CD4-positive, alpha-beta T cell treated with Interleukin-10 for 1 hour (primary cell): ENCODE data around the gene ARFRP1.
A peak's percentile ranks its signal among the peaks of the same experiment; 100 is the strongest.
"Not testable (repeated sequence)": the region's sequence is repeated elsewhere in the genome, so short reads cannot be mapped to it uniquely, and the experiment has no call there.

Source experiments
- DNase-seq: peaks from one replicate; pipeline ENCODE4 v3.0.0-alpha.2; 2020

ARFRP1 gene

DNA sequence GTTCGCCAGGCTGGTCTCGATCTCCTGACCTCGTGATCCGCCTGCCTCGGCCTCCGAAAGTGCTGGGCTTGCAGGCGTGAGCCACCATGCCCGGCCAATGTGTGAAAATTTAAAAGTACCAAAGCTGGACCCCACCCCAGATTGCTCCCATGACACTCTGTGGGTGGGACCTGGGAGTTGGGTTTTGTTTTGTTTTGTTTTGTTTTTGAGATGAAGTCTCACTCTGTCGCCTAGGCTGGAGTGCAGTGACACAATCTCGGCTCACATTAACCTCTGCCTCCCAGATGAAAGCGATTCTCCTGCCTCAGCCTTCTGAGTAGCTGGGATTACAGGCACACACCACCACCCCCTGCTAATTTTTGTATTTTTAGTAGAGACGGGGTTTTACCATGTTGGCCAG, 36.1 kb downstream of the ARFRP1 start:
- DNase-seq, result not testable (repeated sequence)

DNA sequence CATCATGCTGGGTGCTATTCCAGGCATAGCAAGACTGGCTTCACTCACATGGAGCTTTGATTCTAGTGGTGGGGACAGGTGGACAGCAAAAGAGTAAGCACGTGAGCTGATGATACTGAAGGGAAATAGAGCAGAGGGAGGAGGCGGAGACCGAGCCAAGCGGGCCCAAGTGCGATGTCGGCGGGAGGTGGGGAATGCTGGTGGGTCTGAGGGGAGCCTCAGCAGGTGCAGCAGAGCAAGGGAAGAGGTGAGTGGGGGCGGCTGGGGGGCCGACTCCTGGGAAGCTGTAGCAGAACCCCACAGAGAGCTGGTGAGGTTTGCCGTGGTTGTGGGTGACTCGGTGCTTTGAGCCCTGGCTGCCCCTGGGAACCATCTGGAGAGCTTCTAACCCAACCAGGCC, 39.4 kb downstream of the ARFRP1 start:
- DNase-seq, result no peak

DNA sequence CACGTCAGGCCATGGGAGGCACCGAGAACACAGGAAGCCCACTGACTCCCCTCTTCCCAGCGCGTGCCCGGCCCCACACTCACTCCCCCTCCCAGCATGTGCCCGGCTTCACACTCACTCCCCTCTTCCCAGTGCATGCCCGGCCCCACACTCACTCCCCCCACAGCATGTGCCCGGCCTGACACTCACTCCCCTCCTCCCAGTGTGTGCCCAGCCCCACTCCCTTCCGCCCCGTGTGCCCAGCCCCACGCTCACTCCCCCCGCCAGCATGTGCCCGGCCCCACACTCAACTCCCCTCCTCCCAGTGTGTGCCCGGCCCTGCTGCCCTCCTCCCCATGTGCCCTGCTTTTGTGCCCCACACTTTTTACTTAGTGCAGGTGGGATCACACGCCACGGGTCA, 39.9 kb downstream of the ARFRP1 start:
- DNase-seq, result no peak

DNA sequence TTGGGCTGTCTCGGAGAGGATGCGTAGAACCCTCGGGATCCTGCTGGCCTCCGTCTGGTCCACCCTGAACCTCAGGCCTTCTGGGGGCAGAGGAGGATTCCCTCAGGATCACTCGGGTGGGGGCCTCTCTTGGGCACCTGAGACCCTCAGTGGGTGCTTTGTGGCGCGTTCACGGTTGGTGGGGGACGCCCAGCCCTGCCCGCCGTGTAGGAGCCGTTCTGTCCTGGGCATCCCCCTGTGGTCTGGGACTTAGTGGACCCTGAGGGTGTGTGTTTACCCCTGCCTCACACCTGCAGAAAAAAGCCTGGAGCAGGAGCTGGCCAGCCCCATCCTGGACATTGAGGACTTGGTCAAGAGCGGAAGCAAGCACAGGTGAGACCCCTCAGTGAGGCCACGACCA, 42.1 kb downstream of the ARFRP1 start:
- DNase-seq, result no peak

DNA sequence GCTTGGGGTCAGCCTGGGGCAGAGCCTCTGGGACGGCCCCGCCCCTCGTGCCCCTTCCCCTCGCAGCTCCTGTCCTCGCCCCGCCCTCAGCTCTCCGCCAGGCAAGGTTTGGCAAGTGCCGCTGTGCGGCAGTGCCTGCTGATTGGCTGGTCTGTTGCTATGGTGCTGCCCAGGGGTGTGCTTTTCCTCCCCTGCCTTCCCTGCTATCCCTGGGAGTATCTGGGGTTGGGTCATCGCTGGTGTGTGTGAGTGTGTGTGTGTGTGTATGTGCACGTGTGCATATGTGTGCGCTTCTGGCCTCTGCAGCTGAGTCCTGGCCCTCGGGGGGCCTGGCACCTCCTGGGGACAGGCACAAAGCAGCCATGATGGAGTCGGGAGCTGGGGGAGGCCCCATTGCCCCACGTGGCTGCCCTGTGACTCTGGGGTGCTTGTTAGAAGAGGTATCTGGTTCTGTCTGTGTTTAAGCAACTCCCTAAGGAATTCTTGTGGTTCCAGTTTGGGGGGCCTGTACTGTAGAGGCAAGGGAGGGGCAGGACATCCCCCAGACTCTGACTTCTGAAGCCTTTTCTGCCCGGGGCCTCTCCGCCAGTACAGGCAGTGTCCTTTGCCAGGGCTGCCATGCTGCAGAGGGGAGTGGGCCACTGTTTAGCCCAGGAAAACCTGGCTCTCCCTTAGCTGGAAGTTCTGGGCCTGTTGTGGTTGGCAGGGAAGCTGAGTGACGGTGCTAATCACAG, 42.7 kb downstream of the ARFRP1 start:
- no peak for DNase-seq

DNA sequence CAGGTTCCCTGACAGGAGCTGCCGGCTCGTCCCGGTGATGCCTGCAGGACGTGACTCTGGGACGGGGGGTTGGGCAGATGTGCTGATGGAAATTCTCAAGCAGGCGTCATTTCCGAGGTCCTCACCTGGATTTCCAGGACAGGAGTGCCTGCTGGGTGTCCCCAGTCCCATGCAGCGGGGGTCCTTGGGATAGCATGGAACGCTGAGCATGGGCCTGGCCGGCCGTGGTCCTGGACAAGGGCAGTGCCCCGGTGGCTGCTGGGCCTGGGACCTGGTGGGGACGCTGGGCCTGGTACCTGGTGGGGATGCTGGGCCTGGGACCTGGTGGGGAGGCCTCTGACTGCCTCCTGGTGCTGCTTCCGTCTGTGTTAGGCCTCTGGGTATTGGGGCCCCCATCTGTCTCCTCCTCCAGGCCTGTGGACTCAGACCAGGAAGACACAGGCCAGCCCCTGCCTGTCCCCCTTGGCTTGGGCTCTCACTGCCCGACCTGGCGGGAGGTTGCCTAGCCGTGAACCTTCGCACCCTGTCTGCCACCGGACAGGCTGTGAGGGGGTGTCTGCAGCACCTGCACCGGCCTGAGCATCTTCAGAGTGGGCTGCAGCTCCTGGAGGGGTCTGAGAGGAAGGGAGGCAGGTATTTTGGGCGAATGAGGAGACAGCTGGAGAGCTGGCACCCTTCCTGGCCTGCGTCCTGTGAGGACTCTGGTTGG, 43.5 kb downstream of the ARFRP1 start:
- no peak for DNase-seq

DNA sequence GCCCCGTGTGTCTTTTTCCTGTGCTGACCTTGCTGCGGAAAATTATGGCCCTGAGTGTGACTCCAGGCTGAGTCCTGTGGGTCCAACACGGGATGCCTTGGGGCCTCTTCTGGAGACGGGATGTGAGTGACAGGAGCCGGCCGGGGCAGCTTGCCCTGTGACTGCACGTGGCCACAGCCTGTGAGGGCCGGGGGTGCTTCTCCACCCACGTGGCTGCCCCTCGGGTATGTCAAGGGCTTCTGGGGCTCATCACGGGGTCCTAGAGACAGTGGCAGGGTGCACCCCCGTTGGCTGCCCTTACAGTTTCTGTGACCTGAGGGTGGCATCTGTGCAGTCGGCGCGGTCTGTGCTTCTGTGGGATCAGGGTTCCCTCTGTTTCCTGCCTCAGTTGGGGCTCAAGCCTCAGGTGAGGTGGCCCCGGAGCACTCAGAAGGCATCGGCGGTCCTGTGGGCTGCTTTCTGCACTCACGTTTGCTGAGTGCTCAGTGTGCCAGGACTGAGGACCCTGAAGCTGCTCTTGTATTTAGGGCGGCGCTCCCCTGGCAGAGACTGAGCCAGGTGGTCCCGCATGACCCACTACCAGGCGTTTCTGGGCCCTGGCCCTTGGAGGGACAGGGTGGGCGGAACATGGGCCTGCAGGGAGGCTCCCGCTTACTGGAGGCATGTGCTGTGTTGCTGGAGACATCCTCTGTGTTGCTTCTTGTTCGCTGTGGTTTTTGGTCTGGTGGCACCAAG, 44.3 kb downstream of the ARFRP1 start:
- no peak for DNase-seq

DNA sequence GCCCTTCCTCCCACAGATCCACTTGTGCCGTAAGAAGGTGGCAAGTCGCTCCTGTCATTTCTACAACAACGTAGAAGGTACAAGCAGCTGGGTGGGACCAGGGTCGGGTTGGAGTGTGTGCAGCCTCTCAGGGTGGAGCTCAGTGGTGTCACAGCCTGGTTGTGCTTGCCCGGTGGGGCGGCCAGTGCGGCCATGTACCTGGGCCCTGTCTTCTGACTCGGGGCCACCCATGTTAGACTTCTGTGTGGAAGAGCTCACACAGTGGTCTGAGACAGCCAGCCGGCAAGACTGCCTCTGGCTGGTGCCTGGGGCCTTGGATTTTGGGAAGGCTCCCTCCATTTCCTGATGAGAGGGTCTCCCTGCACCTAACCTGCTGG, 45.0 kb downstream of the ARFRP1 start:
- DNase-seq, result no peak

DNA sequence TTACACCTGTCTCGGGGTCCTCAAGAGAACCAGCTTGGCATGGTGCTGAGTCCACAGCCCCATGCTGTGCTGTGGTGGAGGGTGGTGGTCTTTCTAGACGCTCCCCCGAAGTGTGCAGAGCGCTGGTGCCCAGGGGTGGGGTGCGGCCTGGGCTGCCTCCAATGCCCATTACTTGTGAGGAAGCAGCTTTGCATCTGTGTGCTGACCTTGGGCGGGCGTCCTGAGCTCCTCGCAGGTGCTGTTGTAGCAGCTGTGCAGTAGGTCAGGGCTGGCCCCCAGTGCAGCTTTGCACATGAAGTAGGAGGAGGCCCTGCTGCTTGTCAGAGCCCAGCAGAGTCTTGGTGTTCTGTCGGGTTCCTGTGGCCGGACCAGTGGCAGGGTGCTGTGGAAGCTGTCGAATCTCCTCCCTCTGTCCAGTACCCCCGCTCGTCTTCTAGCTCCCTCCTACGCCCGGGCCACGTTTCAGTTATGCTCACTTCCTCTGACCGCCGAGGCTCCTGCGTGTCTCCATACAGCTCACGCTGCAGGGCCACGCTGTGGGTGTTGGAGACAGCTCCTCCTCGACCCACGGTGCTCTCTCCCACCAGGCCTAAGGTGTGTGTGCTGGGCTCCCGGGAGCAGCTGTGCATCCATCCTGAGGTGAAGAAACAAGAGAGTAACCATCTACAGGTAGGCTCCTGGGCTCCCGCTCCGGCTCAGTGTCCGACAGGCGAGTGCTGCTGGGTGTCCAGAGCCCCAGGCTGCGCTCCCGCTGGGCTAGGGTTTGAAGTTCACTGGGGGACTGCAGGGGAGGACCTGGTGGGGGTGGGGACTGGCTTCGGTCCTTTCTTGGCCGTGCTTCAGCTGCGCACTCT, 45.6 kb downstream of the ARFRP1 start:
- DNase-seq, result no peak

DNA sequence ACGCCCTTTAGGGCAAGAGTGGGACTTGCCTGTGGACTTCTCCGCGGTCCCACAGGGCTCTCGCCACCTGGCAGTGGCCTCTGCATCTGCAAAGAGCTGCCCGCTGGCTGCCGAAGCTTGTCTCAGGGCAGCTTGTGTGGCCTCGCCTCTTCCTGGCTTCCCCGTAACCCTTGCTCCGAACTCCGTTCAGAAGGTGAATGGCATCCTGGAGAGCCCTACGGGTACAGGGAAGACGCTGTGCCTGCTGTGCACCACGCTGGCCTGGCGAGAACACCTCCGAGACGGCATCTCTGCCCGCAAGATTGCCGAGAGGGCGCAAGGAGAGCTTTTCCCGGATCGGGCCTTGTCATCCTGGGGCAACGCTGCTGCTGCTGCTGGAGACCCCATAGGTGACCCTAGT, 46.7 kb downstream of the ARFRP1 start:
- DNase-seq, result no peak

DNA sequence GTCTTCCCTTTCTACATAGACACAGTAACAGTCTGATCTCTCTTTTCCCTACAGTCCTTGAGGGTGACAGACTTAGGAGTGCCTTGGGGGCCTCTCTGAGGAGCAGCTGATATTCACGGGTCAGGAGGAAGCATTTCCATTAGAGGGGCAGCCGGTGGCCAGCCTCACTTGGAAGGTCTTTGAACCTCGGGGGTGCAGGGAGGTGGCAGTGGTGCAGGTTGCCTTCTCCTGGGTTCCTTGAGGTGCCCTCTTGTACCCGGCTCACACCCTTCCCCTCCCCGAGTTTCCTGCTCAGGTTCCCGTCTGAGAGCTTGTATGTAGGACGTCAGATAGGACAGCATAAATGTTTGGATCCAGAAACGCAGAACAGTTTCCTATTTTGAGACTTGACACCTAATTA, 47.2 kb downstream of the ARFRP1 start:
- no peak for DNase-seq

DNA sequence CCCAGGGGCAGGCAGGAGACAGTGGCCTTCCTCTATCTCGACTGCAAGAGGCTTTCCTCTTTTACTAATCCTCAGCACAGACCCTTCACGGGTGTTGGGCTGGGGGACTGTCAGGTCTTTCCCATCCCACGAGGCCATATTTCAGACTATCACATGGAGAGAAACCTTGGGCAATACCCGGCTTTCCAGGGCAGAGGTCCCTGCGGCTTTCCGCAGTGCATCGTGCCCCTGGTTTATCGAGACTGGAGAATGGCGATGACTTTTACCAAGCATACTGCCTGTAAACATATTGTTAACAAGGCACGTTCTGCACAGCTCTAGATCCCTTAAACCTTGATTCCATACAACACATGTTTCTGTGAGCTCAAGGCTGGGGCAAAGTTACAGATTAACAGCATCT, 47.6 kb downstream of the ARFRP1 start:
- not testable (repeated sequence) for DNase-seq

DNA sequence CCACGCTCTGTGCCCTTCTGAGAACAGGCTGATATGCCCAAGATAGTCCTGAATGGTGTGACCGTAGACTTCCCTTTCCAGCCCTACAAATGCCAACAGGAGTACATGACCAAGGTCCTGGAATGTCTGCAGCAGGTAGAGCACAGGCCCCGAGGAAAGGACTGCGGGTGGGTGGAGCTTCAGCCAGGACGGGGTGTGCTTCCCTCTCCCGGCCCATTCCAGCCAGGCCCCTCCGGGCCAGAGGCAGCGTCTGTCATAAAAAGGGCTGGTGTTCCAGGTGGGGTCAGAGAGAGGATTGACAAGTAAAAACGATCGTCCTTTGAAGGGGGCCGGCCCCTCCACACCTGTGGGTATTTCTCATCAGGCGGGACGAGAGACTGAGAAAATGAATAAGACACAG, 48.4 kb downstream of the ARFRP1 start:
- no peak for DNase-seq

DNA sequence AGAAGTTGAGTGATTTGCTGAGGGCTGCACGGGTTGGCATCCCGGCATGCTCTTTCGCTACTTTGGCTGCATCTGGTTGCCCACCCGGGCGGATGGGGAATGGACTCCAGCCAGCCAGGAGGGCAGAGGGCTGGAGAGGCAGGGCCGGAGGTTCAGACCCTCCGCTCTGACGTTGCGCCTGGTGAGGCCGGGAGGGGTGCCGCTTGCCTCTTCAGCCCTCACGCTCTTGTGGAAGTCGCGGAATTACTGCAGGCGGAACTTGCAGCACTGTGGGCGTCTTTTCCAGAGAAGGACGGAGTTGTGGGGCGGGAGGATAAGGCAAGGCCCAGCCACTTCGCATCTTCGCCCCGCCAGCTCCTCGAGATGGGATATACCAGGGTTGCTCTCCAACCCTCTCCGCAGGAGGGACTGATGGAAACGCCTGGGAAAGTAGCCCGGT, 49.0 kb downstream of the ARFRP1 start:
- DNase-seq, result no peak

DNA sequence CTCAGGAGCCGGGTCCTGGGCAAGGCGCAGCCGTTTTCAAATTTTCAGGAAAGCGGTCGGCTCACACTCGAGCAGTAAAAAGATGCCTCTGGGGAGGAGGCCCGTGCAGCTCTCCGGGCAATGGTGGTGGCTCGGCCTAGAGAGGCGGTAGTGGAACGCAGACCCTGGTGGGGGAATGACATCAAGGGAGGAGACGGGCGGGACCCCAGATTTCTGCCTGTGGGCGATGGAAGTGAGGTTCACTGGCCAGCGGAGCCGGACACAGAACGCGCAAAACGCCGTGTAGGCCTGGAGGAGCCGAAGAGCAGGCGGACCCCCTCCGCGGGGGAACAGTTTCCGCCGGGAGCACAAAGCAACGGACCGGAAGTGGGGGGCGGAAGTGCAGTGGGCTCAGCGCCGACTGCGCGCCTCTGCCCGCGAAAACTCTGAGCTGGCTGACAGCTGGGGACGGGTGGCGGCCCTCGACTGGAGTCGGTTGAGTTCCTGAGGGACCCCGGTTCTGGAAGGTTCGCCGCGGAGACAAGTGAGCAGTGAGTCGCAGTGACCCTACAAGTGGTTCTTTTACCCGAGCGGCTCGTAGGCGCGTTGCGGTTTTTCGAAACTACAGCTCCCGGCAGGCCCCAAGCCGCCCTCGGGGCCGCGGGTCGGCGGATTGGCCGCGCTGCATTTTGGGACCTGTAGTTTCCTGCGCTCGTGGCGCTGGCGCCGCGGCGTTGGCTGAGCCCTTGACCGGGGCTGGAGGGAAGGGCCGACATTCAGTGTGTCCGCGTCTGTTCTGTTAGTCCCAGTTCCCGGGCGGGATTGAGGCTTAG, 49.6 kb downstream of the ARFRP1 start, which contains the start of gene RTEL1:
Gene RTEL1 (plus strand): TSS at position 376 of the 812 bp plus-strand sequence. CDS start 1,091 bp downstream, outside the sequence.
- peak; percentile 91 for DNase-seq

DNA sequence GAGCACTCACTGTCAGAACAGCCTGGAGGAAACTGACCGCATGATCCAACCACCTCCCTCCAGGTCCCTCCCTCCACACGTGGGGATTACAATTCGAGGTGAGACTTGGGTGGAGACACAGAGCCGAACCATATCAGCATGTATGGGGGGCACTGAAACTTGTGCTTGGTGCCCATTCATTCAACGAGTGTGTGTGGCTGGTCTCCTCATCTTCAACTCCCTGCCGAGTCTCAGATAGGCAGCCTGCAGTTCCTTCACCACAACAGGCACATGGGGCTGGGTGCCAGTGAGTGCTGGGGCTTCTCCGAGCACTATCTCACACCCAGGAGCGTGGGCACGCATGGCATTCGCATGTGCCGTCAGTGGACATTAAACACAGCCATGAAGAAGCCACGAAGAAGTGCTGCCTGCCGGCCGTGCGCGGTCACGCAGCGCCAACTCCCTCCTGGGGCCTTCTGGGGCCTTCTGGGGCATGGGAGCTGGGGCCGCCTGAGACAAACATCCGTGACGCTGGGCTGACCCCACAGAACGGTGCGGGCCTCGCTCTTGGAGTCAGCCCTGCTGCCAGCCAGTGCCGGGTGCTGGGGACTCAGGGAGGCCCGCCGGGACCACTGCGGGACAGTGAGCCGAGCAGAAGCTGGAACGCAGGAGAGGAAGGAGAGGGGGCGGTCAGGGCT, 50.4 kb downstream of the ARFRP1 start:
- no peak for DNase-seq

DNA sequence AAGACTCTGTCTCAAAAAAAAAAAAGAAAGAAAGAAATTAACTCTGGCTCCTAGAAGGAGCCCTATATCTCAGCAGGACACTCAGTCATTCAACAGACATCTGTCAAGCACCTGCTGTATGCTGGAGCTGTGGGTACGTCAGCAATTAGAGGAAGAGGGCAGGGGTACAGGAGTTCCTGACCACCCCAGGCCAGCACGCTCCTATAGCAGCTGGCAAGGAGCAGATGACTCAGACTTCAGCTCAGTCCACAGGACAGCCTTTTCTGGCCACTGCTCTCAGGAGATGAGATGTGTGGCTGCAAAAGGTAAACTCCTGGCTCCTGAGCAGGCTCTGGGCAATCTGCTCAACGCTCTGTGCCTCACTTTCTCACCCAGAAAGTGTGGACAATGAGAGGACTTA, 51.3 kb downstream of the ARFRP1 start:
- DNase-seq, result no peak

DNA sequence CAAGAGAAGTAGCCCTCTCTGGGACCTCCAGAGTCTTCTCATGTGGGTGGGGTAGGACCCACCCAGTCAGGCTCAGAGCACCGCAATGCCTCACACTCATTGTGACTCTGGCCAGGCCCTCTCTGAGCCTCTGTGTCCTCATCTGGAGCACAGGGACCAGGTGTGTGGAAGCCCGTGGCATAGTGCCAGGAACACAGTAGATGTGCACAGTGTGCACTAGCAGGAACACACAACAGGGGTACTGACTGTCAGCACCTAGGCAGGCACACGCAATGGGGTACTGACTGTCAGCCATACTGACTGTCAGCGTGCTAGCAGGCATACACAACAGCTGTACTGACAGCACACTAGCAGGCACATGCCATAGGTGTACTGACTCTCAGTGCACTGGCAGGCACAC, 52.5 kb downstream of the ARFRP1 start:
- DNase-seq, result no peak

DNA sequence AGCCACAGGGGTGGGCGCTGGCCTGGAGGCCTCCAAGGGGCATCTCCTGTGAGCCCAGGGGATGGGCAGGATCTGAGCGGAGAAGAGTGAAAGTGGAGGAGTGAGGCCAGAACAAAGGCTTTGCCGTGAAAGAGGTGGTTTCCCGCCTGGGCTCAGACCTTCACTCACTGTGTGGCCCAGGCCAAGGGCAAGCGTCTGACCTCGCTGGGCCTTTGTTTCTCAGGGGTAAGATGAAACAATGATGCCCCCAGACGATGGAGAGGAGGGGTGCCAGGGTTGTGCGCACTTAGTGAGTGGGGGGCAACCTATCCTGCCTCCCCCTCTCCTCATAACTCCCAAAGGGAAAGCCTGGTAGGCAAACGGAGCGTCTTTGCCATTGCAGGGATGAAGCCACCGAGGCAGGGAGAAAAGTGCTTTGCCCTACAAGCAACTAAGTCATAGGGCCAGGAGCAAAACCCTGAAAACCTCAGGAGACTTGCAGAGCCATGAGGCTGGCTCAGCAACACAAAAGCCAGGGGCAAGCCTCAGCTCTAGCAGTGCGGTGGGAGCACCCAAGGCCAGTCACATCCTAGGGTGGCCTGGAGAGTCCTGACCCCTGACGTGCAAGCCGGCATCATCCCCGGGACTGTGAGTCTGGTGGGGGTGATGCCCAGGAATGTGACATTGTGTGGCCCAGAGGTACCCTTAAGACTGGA, 53.7 kb downstream of the ARFRP1 start:
- no peak for DNase-seq
